AG09319 (cell line): ENCODE data around the gene DPP4.

Source experiments
- DNase-seq: peaks from one replicate; pipeline ENCODE4 v3.0.0-alpha.2; 2010; ENCODE audit warnings: low read depth; ENCODE audit errors: extremely low read depth
- CTCF ChIP-seq: IDR thresholded peaks from 2 replicates; pipeline ENCODE4 v1.5.1; 2011; ENCODE audit warnings: low read depth, mild to moderate bottlenecking, inconsistent platforms, low read length, moderate library complexity

The DPP4 gene

GRCh38 chr2:161976917-161977316 is 97.1 kb downstream of the DPP4 start:
- no peak for TF ChIP-seq CTCF
- DNase-seq, result no peak

GRCh38 chr2:161976295-161976694 is 97.7 kb downstream of the DPP4 start:
- TF ChIP-seq CTCF, result no peak
- no peak for DNase-seq

GRCh38 chr2:161975813-161976160 is 98.2 kb downstream of the DPP4 start:
- DNase-seq, result no peak
- TF ChIP-seq CTCF, result no peak

GRCh38 chr2:161975062-161975812 is 98.8 kb downstream of the DPP4 start:
- no peak for TF ChIP-seq CTCF

GRCh38 chr2:161974461-161974860 is 99.6 kb downstream of the DPP4 start:
- DNase-seq, result no peak
- no peak for TF ChIP-seq CTCF

More at GRCh38 chr2:161975062-161975812, 98.8 kb downstream of the DPP4 start:
- DNase-seq, result no peak

GRCh38 chr2:161972866-161973265 is 101.1 kb downstream of the DPP4 start:
- no peak for TF ChIP-seq CTCF
- no peak for DNase-seq

GRCh38 chr2:161972232-161972631 is 101.8 kb downstream of the DPP4 start:
- TF ChIP-seq CTCF, result no peak
- no peak for DNase-seq
